NCI-H460 (cell line): Measurements from ENCODE around the gene ASPHD2. TPM values are rescaled to one million over a fixed set of nuclear protein-coding genes. Genes with fewer than 3 reads are reported as not detected.

Experiments
- DNase-seq: peaks from one replicate; pipeline ENCODE4 v3.0.0-alpha.2; 2016; ENCODE audit warnings: low read depth; ENCODE audit errors: extremely low read depth
- small RNA-seq, 2 experiments: library from RNA; depleted of rRNA; stranded (forward); fragments of <200 nt; gene quantifications; one replicate each; pipeline ENCODE3, GENCODE V24; 2014
- total RNA-seq: library from RNA; depleted of rRNA; stranded (reverse); fragments of >200 nt; shearing (Covaris generic); gene quantifications from 2 replicates; pipeline ENCODE4 v1.2.3, GENCODE V29; 2014; rRNA removed

Gene ASPHD2
- total RNA-seq, 1 experiment from 2014 or later, result 0.77 TPM

GRCh38 chr22:26494506-26494905, 65.4 kb downstream of the ASPHD2 start:
- no peak for DNase-seq

Small RNAs within 50 kb of the gene (small RNA-seq; reads per million reads assigned to genes)
- gene RNA5SP495, result 0 to 0.06 reads per million in 2 experiments

Other genes starting within 250 kb of the ASPHD2 start
- gene HPS4, start 54.5 kb downstream of the ASPHD2 start, total RNA-seq, result 25.7 and 28.5 TPM in 2 replicates
- 20.2 and 20.7 TPM in 2 replicates for gene SRRD, start 54.6 kb downstream of the ASPHD2 start, total RNA-seq
- 15.3 and 16.4 TPM in 2 replicates for gene TFIP11, start 83.2 kb downstream of the ASPHD2 start, total RNA-seq
- 5.8 and 6.7 TPM in 2 replicates for gene TPST2, start 160.9 kb downstream of the ASPHD2 start, total RNA-seq
- gene CRYBB1, start 188.8 kb downstream of the ASPHD2 start, total RNA-seq, result not detected in 2 replicates
- not detected in 2 replicates for gene CRYBA4, start 192.7 kb downstream of the ASPHD2 start, total RNA-seq
- gene MIAT, start 228.3 kb downstream of the ASPHD2 start, total RNA-seq, result 0.66 and 0.82 TPM in 2 replicates